ENCODE results near the gene SH2D6. TPM values are rescaled to one million over a fixed set of nuclear protein-coding genes. Genes with fewer than 3 reads are reported as not detected.
A peak's percentile ranks its signal among the peaks of the same experiment; 100 is the strongest.

Gene SH2D6
- total and polyA plus RNA-seq, 5 donors from 2014 or later = 0.25 TPM; not detected in 4

DNA sequence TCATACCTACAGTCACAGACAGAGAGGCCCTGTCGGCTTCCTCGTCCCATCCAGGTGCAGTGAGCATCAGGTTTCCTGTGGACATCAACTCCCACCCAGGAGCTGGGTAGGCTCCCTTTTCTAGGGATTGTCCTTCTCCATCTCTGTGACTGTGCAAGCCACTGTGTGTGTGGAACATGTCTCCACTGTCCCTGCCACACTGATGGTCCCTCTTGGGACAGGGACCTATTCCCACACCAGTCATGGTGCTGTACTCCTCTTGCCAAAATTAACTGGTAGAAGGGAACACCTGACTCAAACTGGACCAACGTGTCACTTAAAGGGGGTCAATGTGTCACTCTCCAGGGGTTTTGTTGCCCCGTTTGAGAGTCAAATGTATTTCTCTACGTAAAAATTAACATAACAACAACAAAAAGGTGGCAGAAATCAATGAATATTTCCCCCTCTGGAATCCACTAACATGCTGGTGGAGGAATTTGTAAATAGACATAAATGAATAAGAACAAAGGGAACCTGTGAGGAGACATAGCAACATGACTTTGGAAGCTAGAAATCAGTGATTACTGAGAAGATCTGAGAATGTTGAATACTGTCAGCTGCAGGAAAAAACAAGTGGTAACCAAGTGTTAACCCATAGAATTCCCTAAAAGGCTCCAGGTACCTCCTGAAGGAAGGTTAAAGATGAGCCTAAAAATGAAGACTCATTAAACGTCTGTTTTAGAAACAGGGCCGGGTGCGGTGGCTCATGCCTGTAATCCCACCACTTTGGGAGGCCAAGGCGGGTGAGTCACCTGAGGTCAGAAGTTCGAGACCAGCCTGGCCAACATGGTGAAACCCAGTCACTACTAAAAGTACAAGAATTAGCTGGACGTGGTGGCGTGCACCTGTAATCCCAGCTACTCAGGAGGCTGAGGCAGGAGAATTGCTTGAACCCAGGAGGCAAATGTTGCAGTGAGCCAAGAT is 40.4 kb downstream of the SH2D6 start:
- Mint-ChIP-seq H3K36me3 (no peaks in the 10 kb centered on the region), H3K4me3 (no peak overlapping the region), H3K4me1 (no peaks in the 10 kb centered on the region), H3K27me3 (peaks cover 12% of the 10 kb centered on the region), H3K9me3 (no peaks in the 10 kb centered on the region), H3K27ac (no peak overlapping the region)
- DNase-seq = no peak
- ATAC-seq (ENCODE audit: low read depth in 2 of 2) = no peak
- no peaks in the 10 kb centered on the region for H3K4me1 ChIP-seq (ENCODE audit: control insufficient read depth, insufficient read depth, low read length, poor library complexity, severe bottlenecking)
- no peak overlapping the region for H3K27ac ChIP-seq (ENCODE audit: insufficient read depth, low read length, poor library complexity, severe bottlenecking)
- H3K27me3 ChIP-seq (ENCODE audit: control insufficient read depth, insufficient read depth, low read length) = no peaks in the 10 kb centered on the region
- H3K9me3 ChIP-seq (ENCODE audit: control insufficient read depth in 2 of 2, low read length in 2 of 2) = no peaks in the 10 kb centered on the region
- no peaks in the 10 kb centered on the region for H3K36me3 ChIP-seq (ENCODE audit: control insufficient read depth, insufficient read depth, low read length)
- H3K4me3 ChIP-seq (ENCODE audit: low read depth, low read length) = no peak overlapping the region

DNA sequence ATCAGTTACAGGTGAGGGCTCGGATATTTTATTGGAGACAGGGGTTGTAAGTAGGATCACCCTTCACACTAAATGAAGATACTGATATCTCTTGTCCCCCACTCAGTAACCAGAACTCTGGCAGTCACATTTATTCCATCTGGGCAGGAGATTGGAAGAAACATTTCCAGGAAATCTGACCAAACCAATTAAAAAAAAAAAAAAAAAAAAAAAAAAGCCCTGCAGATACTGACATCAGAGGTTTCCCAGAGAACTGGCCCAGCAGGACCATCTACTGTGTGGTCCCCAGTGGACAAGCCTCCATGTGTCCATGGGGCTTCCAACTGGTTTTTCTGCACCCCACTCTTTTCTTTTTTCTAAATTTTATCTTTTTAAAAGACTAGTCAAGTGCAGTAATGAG is 41.3 kb downstream of the SH2D6 start:
- H3K27me3 Mint-ChIP-seq = peaks cover 12% of the 10 kb centered on the region
- H3K4me1 ChIP-seq (ENCODE audit: control insufficient read depth, insufficient read depth, low read length, poor library complexity, severe bottlenecking) = no peaks in the 10 kb centered on the region
- DNase-seq = no peak
- ATAC-seq (ENCODE audit: low read depth in 2 of 2) = no peak
- H3K4me3 ChIP-seq (ENCODE audit: low read depth, low read length) = no peak overlapping the region
- no peak overlapping the region for H3K27ac ChIP-seq (ENCODE audit: insufficient read depth, low read length, poor library complexity, severe bottlenecking)
- no peaks in the 10 kb centered on the region for H3K9me3 Mint-ChIP-seq
- no peaks in the 10 kb centered on the region for H3K4me1 Mint-ChIP-seq
- H3K27ac Mint-ChIP-seq = no peak overlapping the region
- H3K4me3 Mint-ChIP-seq = no peak overlapping the region
- no peaks in the 10 kb centered on the region for H3K36me3 Mint-ChIP-seq
- no peaks in the 10 kb centered on the region for H3K36me3 ChIP-seq (ENCODE audit: control insufficient read depth, insufficient read depth, low read length)
- H3K9me3 ChIP-seq (ENCODE audit: control insufficient read depth in 2 of 2, low read length in 2 of 2) = no peaks in the 10 kb centered on the region
- H3K27me3 ChIP-seq (ENCODE audit: control insufficient read depth, insufficient read depth, low read length) = no peaks in the 10 kb centered on the region

DNA sequence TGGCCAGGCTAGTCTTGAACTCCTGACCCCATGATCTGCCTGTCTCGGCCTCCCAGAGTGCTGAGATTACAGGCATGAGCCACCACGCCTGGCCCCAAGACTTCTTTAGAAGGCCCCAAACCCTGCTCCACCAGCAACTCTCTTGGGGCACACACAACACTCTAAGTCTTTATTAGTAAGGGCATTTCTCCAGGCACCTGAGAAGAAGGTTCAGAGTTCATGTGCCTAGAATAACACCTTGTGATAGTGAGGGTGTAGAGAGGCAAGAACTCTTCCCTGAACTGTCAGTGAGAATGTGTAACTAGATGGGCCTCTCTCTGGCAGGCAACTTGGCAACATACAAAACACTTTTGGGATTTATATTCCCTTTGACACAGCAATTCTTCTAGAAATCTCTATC is 43.8 kb downstream of the SH2D6 start:
- Mint-ChIP-seq H3K4me1 (no peaks in the 10 kb centered on the region), H3K27me3 (no peaks in the 10 kb centered on the region), H3K36me3 (no peaks in the 10 kb centered on the region), H3K4me3 (no peak overlapping the region), H3K27ac (no peak overlapping the region), H3K9me3 (no peaks in the 10 kb centered on the region)
- ATAC-seq (ENCODE audit: low read depth in 2 of 2) (no peak), DNase-seq (no peak)
- Histone ChIP-seq H3K36me3 (ENCODE audit: control insufficient read depth, insufficient read depth, low read length) (no peaks in the 10 kb centered on the region), H3K4me3 (ENCODE audit: low read depth, low read length) (no peak overlapping the region), H3K27me3 (ENCODE audit: control insufficient read depth, insufficient read depth, low read length) (no peaks in the 10 kb centered on the region), H3K9me3 (ENCODE audit: control insufficient read depth in 2 of 2, low read length in 2 of 2) (no peaks in the 10 kb centered on the region), H3K4me1 (ENCODE audit: control insufficient read depth, insufficient read depth, low read length, poor library complexity, severe bottlenecking) (no peaks in the 10 kb centered on the region), H3K27ac (ENCODE audit: insufficient read depth, low read length, poor library complexity, severe bottlenecking) (no peak overlapping the region)

DNA sequence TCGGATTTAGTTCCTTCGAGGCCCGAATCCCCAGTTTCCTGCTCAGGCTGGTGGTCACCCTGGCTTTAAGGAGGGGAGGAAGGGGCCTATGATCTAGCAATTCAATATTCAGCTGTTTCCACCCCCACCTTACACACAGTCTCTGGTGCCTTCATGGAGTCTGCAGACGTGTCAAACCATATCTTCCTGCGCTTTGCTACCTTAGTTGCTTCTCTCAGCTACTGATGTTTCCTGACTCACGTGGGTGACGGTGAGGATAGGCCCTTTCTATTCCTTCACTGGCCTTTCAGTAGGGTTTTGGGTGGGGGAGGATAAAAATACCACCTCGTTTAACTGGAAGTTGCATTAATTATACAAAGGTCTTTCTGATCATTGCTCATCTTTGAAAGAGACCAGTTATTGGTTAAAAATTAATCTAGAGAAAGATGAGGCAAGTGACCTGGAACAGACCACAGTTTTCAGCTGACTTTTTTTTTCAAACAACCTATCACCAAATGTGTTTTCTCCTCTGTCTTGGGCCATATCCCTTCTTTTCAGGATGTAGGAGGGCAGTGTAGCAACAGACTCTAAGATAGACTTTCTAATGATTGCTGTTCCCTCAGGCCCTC is 49.7 kb downstream of the SH2D6 start:
- peaks cover 0 to 2% (median 0%) of the 10 kb centered on the region in 4 donors for H3K4me1 Mint-ChIP-seq
- no peaks in the 10 kb centered on the region for H3K9me3 ChIP-seq (ENCODE audit: control insufficient read depth in 2 of 2, low read length in 2 of 2)
- no peak overlapping the region for H3K4me3 ChIP-seq (ENCODE audit: low read depth, low read length)
- no peaks in the 10 kb centered on the region for H3K9me3 Mint-ChIP-seq
- H3K4me1 ChIP-seq (ENCODE audit: control insufficient read depth, insufficient read depth, low read length, poor library complexity, severe bottlenecking) = no peaks in the 10 kb centered on the region
- no peak overlapping the region for H3K27ac Mint-ChIP-seq
- ATAC-seq (ENCODE audit: low read depth in 2 of 2) (no peak), DNase-seq (no peak)
- H3K36me3 Mint-ChIP-seq = no peaks in the 10 kb centered on the region
- H3K27me3 ChIP-seq (ENCODE audit: control insufficient read depth, insufficient read depth, low read length) = no peaks in the 10 kb centered on the region
- H3K27me3 Mint-ChIP-seq = peaks cover 15% of the 10 kb centered on the region
- no peaks in the 10 kb centered on the region for H3K36me3 ChIP-seq (ENCODE audit: control insufficient read depth, insufficient read depth, low read length)
- no peak overlapping the region for H3K4me3 Mint-ChIP-seq
- no peak overlapping the region for H3K27ac ChIP-seq (ENCODE audit: insufficient read depth, low read length, poor library complexity, severe bottlenecking)

DNA sequence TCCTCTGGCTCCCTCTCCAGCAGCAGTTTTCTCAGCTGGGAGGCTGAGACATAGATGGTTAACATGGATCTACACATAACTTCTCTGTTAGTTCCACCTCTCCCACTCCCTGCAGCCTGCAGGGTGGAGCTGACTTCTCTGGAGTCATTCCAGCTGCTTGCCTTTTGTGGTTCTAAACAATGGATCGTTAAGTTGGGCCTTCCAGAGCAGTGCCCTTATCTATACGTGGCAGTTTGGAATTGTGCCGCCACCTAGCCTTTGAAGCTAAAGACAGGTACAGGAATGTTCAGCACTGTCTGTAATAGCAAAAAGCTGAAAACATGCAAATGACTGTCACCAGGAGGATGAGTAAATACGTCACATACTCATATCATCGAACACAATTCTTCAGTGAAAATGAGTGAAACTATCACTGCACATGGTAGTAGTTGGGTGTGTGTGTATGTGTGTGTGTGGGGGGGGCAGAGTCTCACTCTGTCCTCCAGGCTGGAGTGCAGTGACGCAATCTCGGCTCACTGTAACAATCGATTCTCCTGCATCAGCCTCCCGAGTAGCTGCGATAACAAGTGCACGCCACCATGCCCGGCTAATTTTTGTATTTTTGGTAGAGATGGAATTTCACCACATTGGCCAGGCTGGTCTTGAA is 50.3 kb downstream of the SH2D6 start:
- peaks cover 0 to 2% (median 0%) of the 10 kb centered on the region in 4 donors for H3K4me1 Mint-ChIP-seq
- no peaks in the 10 kb centered on the region for H3K9me3 Mint-ChIP-seq
- Histone ChIP-seq H3K9me3 (ENCODE audit: control insufficient read depth in 2 of 2, low read length in 2 of 2) (no peaks in the 10 kb centered on the region), H3K27ac (ENCODE audit: insufficient read depth, low read length, poor library complexity, severe bottlenecking) (no peak overlapping the region), H3K4me1 (ENCODE audit: control insufficient read depth, insufficient read depth, low read length, poor library complexity, severe bottlenecking) (no peaks in the 10 kb centered on the region), H3K36me3 (ENCODE audit: control insufficient read depth, insufficient read depth, low read length) (no peaks in the 10 kb centered on the region), H3K4me3 (ENCODE audit: low read depth, low read length) (no peak overlapping the region), H3K27me3 (ENCODE audit: control insufficient read depth, insufficient read depth, low read length) (no peaks in the 10 kb centered on the region)
- H3K27me3 Mint-ChIP-seq = peaks cover 15% of the 10 kb centered on the region
- no peak overlapping the region for H3K27ac Mint-ChIP-seq
- H3K4me3 Mint-ChIP-seq = no peak overlapping the region
- ATAC-seq (ENCODE audit: low read depth in 2 of 2) (no peak), DNase-seq (no peak)
- H3K36me3 Mint-ChIP-seq = no peaks in the 10 kb centered on the region

DNA sequence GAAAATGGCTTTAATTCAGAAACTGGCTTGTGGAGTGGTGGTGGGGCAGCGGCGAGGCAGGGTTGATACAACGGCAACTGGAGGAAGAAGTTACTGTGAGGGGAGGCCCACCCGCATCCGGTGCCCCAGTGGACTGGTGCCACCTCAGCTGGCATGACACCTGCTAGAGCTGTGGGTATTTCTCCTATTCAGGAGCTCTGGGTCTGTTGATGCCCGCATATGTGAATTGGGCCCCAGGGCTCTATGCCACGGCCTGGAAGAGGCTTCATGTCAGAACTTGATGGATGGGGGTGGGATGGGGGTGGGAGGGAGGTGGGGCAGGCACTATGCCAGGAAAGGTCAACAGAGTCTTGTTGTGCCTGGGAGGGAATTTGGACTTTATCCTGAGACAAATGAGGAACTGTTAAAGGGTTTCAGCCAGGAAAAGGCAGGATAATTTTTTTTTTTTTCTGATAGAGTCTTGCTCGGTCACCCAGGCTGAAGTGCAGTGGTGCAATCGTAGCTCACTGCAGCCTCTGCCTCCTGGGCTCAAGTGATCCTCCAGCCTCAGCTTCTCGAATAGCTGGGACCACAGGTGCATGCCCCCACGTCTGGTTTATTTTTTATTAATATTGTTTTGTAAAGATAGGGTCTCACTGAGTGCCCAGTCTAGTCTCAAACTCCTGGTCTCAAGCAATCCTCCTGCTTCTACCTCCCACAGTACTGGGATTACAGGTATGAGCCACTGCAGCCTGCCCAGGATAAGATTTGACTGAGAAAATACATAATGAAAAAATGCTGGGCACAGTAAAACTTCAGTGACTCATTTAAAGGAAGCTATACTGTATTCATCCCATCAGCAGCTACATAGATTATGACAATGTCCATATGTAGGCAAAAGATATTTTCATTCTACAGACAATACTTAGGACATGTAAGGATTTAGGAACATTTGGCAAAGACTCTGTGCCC is 52.6 kb downstream of the SH2D6 start:
- H3K27ac Mint-ChIP-seq = no peak overlapping the region
- Histone ChIP-seq H3K27me3 (ENCODE audit: control insufficient read depth, insufficient read depth, low read length) (peaks cover 2% of the 10 kb centered on the region), H3K9me3 (ENCODE audit: control insufficient read depth in 2 of 2, low read length in 2 of 2) (no peaks in the 10 kb centered on the region), H3K27ac (ENCODE audit: insufficient read depth, low read length, poor library complexity, severe bottlenecking) (no peak overlapping the region), H3K4me1 (ENCODE audit: control insufficient read depth, insufficient read depth, low read length, poor library complexity, severe bottlenecking) (no peaks in the 10 kb centered on the region), H3K4me3 (ENCODE audit: low read depth, low read length) (no peak overlapping the region), H3K36me3 (ENCODE audit: control insufficient read depth, insufficient read depth, low read length) (no peaks in the 10 kb centered on the region)
- H3K4me1 Mint-ChIP-seq = peaks cover 0 to 2% (median 0%) of the 10 kb centered on the region in 4 donors
- H3K9me3 Mint-ChIP-seq = peaks cover 0 to 2% (median 0%) of the 10 kb centered on the region in 7 donors
- peak in 1 of 3 donors; percentile 44 for DNase-seq
- H3K36me3 Mint-ChIP-seq = no peaks in the 10 kb centered on the region
- no peak overlapping the region for H3K4me3 Mint-ChIP-seq
- H3K27me3 Mint-ChIP-seq = peaks cover 15% of the 10 kb centered on the region
- no peak for ATAC-seq (ENCODE audit: low read depth in 2 of 2)

DNA sequence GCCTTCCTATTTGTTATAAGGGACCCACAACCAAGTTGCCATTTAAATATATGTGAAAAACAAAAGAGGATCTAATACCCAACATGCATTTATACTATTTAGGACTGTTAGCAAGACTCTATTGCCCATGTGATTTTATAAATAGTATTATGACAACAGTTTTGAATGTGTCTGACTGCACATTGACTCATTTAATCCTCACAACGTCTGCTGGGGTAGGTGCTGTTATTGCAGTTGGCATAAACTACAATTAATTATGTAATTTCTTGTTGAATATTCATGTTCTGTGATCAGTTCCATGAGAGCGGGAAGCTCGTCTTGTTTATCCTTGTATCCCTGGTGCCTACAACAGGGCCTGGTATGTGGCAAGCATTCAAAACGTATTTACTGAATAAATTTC is 53.7 kb downstream of the SH2D6 start:
- Mint-ChIP-seq H3K4me3 (no peak overlapping the region), H3K36me3 (no peaks in the 10 kb centered on the region), H3K27ac (no peak overlapping the region), H3K27me3 (peaks cover 15% of the 10 kb centered on the region), H3K9me3 (peaks cover 0 to 2% (median 0%) of the 10 kb centered on the region in 7 donors), H3K4me1 (peaks cover 0 to 2% (median 0%) of the 10 kb centered on the region in 4 donors)
- H3K9me3 ChIP-seq (ENCODE audit: control insufficient read depth in 2 of 2, low read length in 2 of 2) = no peaks in the 10 kb centered on the region
- no peaks in the 10 kb centered on the region for H3K4me1 ChIP-seq (ENCODE audit: control insufficient read depth, insufficient read depth, low read length, poor library complexity, severe bottlenecking)
- H3K27me3 ChIP-seq (ENCODE audit: control insufficient read depth, insufficient read depth, low read length) = peaks cover 2% of the 10 kb centered on the region
- DNase-seq = no peak
- H3K27ac ChIP-seq (ENCODE audit: insufficient read depth, low read length, poor library complexity, severe bottlenecking) = no peak overlapping the region
- no peak overlapping the region for H3K4me3 ChIP-seq (ENCODE audit: low read depth, low read length)
- ATAC-seq (ENCODE audit: low read depth in 2 of 2) = no peak
- no peaks in the 10 kb centered on the region for H3K36me3 ChIP-seq (ENCODE audit: control insufficient read depth, insufficient read depth, low read length)

Data from CD4-positive, CD25-positive, alpha-beta regulatory T cell (primary cell).